T-cell (primary cell): ENCODE measurements around the gene CNIH4. TPM values are rescaled to one million over a fixed set of nuclear protein-coding genes. Genes with fewer than 3 reads are reported as not detected.
"Not testable (repeated sequence)": the region's sequence is repeated elsewhere in the genome, so short reads cannot be mapped to it uniquely, and the experiment has no call there.

Experiments used
- ATAC-seq, 4 experiments: fragments of 200-7000 bp in 3 of 4; fragments of 150-1000 bp in 1 of 4; cut with Tn5 transposase; replicated peaks in 1 of 4; 1 replicate in 3 of 4; 2 replicates in 1 of 4; pipeline ENCODE4 v1.10.0; 2021; ENCODE audit warnings: moderate library complexity in 3 of 4, mild to moderate bottlenecking in 2 of 4, moderate number of reproducible peaks in 1 of 4
- CTCF ChIA-PET, 2 donors: fragments of 300-600 bp; sonication (Branson Sonifier 250); formaldehyde crosslinking; loops; one replicate each; lab custom pipeline; 2022; ENCODE audit warnings: antibody characterized with exemption in 2 of 2; lab: Charles Lee
- POLR2A ChIA-PET, 2 donors: fragments of 300-600 bp; sonication (Branson Sonifier 250); formaldehyde crosslinking; loops; one replicate each; lab custom pipeline; 2022; ENCODE audit warnings: antibody characterized with exemption in 2 of 2; lab: Charles Lee
- DNase-seq, 35 experiments: peaks; one replicate each; pipeline versions ENCODE4 v3.0.0 to v3.0.0-alpha.2; 2013 to 2023
- H3K27ac ChIP-seq: one replicate; pipeline ENCODE4 v1.5.1; 2013; ENCODE audit warnings: low read length
- H3K27me3 ChIP-seq, 2 experiments: replicated peaks in 1 of 2; 1 replicate in 1 of 2; 2 replicates in 1 of 2; pipeline versions ENCODE4 v1.6.1 to v1.7.0; 2013; ENCODE audit warnings: low read length in 1 of 2, mixed read lengths in 1 of 2; ENCODE audit not compliant: control insufficient read depth in 2 of 2, insufficient read depth in 2 of 2; ENCODE audit errors: extremely low read depth in 1 of 2
- H3K36me3 ChIP-seq, 2 donors: 1 replicate in 1 of 2; 2 replicates in 1 of 2; pipeline versions ENCODE4 v1.6.1 to v1.7.0; 2013; ENCODE audit warnings: low read length in 1 of 2; ENCODE audit not compliant: control insufficient read depth in 2 of 2, insufficient read depth in 1 of 2; ENCODE audit errors: extremely low read depth in 1 of 2
- H3K4me1 ChIP-seq, 2 experiments: 1 replicate in 1 of 2; 2 replicates in 1 of 2; pipeline versions ENCODE4 v1.6.1 to v1.7.0; 2013; ENCODE audit warnings: low read length in 2 of 2, mixed read lengths in 1 of 2; ENCODE audit not compliant: insufficient read depth in 2 of 2, control insufficient read depth in 1 of 2; ENCODE audit errors: extremely low read depth in 1 of 2
- H3K4me3 ChIP-seq, 2 donors: 1 replicate in 1 of 2; 2 replicates in 1 of 2; pipeline versions ENCODE4 v1.5.1 to v1.7.0; 2013; ENCODE audit warnings: mild to moderate bottlenecking in 2 of 2, low read length in 1 of 2, moderate library complexity in 1 of 2; ENCODE audit not compliant: control insufficient read depth in 1 of 2; ENCODE audit errors: extremely low read depth in 1 of 2
- H3K9me3 ChIP-seq: 2 replicates; pipeline ENCODE4 v1.7.0; 2013
- H3K27ac Mint-ChIP-seq, 2 donors: one replicate each; pipeline ENCODE4 v1.8.0; 2020 to 2021; ENCODE audit warnings: mild to moderate bottlenecking in 2 of 2, mixed read lengths in 2 of 2
- H3K27me3 Mint-ChIP-seq, 2 donors: one replicate each; pipeline ENCODE4 v1.8.0; 2021 to 2022; ENCODE audit warnings: mixed read lengths in 2 of 2
- H3K36me3 Mint-ChIP-seq: one replicate; pipeline ENCODE4 v1.8.0; 2021; ENCODE audit warnings: mixed read lengths
- H3K4me1 Mint-ChIP-seq, 3 donors: one replicate each; pipeline ENCODE4 v1.8.0; 2020 to 2022; ENCODE audit warnings: mixed read lengths in 3 of 3, mild to moderate bottlenecking in 1 of 3
- H3K4me3 Mint-ChIP-seq, 3 donors: one replicate each; pipeline ENCODE4 v1.8.0; 2020 to 2022; ENCODE audit warnings: mild to moderate bottlenecking in 3 of 3, mixed read lengths in 3 of 3, moderate library complexity in 3 of 3
- H3K9me3 Mint-ChIP-seq, 3 donors: one replicate each; pipeline ENCODE4 v1.8.0; 2020 to 2022; ENCODE audit warnings: mixed read lengths in 3 of 3
- WGBS: methylation state at CpG from one replicate; pipeline ENCODE4 v1.1.5; 2013; ENCODE audit warnings: missing lambda C conversion rate; ENCODE audit not compliant: insufficient coverage; 5-methylcytosine and 5-hydroxymethylcytosine counted together
- total RNA-seq, 35 experiments: library from RNA in 6 of 35; stranded (reverse) in 6 of 35; fragments of 120-200 nt in 1 of 35; gene quantifications; one replicate each; pipeline versions ENCODE4 v1.2.1 to v1.2.4 and lab custom pipeline; 2013 to 2026

CNIH4 gene
- total RNA-seq, 5 donors from 2014 or later (not counting 1 experiment from before 2014, with no cell fraction given) = 25.9 to 40.9 (median 38.8) TPM

DNA sequence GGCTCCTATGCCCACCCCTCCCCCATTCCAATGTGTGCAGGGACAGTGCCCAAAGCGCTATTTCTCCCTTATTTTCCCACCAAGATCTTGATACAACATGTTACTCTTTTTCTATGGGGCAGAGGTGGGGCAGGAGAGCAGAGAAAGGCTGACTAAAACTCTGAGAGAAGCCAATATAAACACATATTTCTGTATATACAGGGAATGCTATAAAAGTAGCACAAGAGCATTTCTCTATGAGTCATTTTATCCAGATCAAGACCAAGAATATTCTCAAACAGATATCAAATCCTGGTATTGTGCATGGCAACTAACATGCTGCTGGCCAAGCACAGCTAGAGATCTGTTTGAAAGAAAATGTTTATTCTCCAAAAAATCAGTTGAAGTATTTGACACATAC, 70.7 kb downstream of the CNIH4 start:
- H3K4me3 ChIP-seq = no peak overlapping the region
- H3K9me3 Mint-ChIP-seq = no peaks in the 10 kb centered on the region
- H3K36me3 Mint-ChIP-seq = peaks cover 46% of the 10 kb centered on the region
- no peaks in the 10 kb centered on the region for H3K27me3 Mint-ChIP-seq
- peaks cover 9 to 29% of the 10 kb centered on the region in 2 experiments for H3K4me1 ChIP-seq
- H3K36me3 ChIP-seq = peaks cover 3 to 50% of the 10 kb centered on the region in 2 donors
- no CpG with 5 or more reads among the region's 1 CpG for WGBS
- peak overlapping the region in 1 of 3 donors; percentile 15 for H3K4me3 Mint-ChIP-seq
- peak overlapping the region in 1 of 2 donors; percentile 28 for H3K27ac Mint-ChIP-seq
- DNase-seq = no peak
- no peaks in the 10 kb centered on the region for H3K9me3 ChIP-seq
- POLR2A ChIA-PET = interaction anchor here in 1 of 2 donors (0.8 kb wide), 1 partner anchor 10 kb away, joined by 4 read pairs; no protein-coding TSS in a partner anchor
- CTCF ChIA-PET = interaction anchor here in 1 of 2 donors (0.8 kb wide), 1 partner anchor 30 kb away, joined by 3 read pairs; no protein-coding TSS in a partner anchor
- no peak overlapping the region for H3K27ac ChIP-seq
- H3K4me1 Mint-ChIP-seq = peaks cover 63 to 69% (median 69%) of the 10 kb centered on the region in 3 donors
- H3K27me3 ChIP-seq = no peaks in the 10 kb centered on the region
- ATAC-seq = no peak

DNA sequence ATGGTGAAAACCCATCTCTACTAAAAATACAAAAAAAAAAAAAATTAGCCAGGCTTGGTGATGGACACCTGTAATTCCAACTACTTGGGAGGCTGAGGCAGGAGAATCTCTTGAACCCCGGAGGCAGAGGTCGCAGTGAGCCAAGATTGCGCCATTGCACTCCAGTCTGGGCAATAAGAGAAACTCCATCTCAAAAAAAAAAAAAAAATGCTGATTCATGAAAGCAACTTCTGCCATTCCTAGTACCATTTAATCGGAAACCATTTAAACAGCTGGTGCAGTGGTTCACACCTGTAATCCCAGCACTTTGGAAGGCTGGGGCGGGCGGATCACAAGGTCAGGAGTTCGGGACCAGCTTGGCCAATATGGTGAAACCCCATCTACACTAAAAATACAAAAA, 72.0 kb downstream of the CNIH4 start:
- H3K27ac ChIP-seq, ATAC-seq, CTCF ChIA-PET, H3K4me3 ChIP-seq, H3K9me3 Mint-ChIP-seq, H3K27me3 ChIP-seq, H3K27me3 Mint-ChIP-seq, H3K9me3 ChIP-seq, DNase-seq: not testable (repeated sequence)
- Mint-ChIP-seq H3K36me3 (peaks cover 40% of the 10 kb centered on the region), H3K4me1 (peaks cover 66 to 74% (median 72%) of the 10 kb centered on the region in 3 donors), H3K4me3 (peak overlapping the region in 1 of 3 donors; percentile 31), H3K27ac (peak overlapping the region; percentile 22 to 31)
- peaks cover 10 to 33% of the 10 kb centered on the region in 2 experiments for H3K4me1 ChIP-seq
- POLR2A ChIA-PET = interaction anchor here (0.7 to 1.1 kb wide), 4 partner anchors 24 to 392 kb away, joined by 3 to 6 read pairs (median 3); no protein-coding TSS in a partner anchor
- H3K36me3 ChIP-seq = peaks cover 0 to 36% of the 10 kb centered on the region in 2 donors
- WGBS = 100% methylated on average over 3 of the region's 7 CpGs

Other genes with a start within 250 kb of the CNIH4 start
- 10 to 100 TPM; 25.9 to 34.8 (median 33.3) TPM for gene FBXO28, start 242.8 kb upstream of the CNIH4 start, total RNA-seq
- gene DEGS1, start 173.6 kb upstream of the CNIH4 start, total RNA-seq = 10 to 100 TPM; 40.0 to 52.3 (median 44.4) TPM
- 10 to 100 TPM; 32.5 to 42.0 (median 37.6) TPM for gene NVL, start 26.7 kb upstream of the CNIH4 start, total RNA-seq
- gene WDR26, start 77.9 kb downstream of the CNIH4 start, total RNA-seq = 100 to 1,000 TPM in 2 of 5 donors, 10 to 100 TPM in 3; 90.7 to 166 (median 96.3) TPM